ENCODE data around the gene PKM.
A peak's percentile ranks its signal among the peaks of the same experiment; 100 is the strongest.

PKM gene

DNA sequence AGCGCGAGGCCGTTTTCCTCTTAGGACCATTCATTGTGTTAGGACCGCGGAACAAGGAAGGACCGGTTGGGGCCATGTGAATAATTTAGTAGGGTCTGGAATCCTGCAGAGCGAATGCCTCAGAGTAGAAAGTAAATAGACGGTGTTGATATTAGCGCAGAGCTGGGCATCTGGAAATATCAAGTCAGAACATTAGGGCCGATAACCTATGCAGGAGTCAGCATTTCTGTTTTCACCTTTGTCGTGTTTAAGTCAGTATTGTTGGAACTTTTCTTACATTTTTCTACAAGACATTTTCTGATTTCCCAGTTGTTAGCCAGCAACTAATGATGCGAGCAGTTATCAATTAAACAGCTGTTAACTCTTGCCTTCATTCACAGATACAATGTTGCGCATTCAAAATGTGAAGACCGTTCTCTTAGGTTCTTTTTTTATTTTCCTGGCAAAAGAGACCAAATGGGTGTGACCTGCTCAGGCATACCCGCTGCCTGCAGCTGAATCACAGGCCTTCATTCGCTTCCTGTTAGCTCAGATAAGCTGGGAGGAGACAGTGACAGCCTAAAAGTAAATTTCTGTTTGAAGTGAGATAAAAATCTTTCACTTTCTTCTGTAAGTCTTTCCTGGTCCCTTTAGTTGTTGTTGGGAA, 966 bp upstream of the PKM start:
- peak overlapping the region; percentile 98 for H3K4me2 ChIP-seq (ENCODE audit: insufficient read depth, low read length)
- H3K4me3 ChIP-seq (ENCODE audit: low read depth in 1 of 2, low read length in 2 of 2) = peak overlapping the region; percentile 89 to 99; a peak in 3 of 4 replicates
- H2AFZ ChIP-seq (ENCODE audit: low read depth, low read length) = peak overlapping the region; percentile 74
- TF ChIP-seq EZH2 (IDR thresholded peaks at IDR 0.05; ENCODE audit: borderline replicate concordance, low read depth, low read length, severe bottlenecking) = no peak
- TF ChIP-seq, protein P1, sequence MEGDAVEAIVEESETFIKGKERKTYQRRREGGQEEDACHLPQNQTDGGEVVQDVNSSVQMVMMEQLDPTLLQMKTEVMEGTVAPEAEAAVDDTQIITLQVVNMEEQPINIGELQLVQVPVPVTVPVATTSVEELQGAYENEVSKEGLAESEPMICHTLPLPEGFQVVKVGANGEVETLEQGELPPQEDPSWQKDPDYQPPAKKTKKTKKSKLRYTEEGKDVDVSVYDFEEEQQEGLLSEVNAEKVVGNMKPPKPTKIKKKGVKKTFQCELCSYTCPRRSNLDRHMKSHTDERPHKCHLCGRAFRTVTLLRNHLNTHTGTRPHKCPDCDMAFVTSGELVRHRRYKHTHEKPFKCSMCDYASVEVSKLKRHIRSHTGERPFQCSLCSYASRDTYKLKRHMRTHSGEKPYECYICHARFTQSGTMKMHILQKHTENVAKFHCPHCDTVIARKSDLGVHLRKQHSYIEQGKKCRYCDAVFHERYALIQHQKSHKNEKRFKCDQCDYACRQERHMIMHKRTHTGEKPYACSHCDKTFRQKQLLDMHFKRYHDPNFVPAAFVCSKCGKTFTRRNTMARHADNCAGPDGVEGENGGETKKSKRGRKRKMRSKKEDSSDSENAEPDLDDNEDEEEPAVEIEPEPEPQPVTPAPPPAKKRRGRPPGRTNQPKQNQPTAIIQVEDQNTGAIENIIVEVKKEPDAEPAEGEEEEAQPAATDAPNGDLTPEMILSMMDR (IDR thresholded peaks at IDR 0.05; ENCODE audit: borderline replicate concordance, extremely low read depth, low read length, poor library complexity, severe bottlenecking) = no peak
- peaks cover 54% of the 10 kb centered on the region for H3K4me1 ChIP-seq (ENCODE audit: insufficient read depth, low read length)
- ATAC-seq (ENCODE audit: insufficient read depth, low read depth) (peak; percentile 47), DNase-seq (peak; percentile 68)
- peak overlapping the region; percentile 91 for H3K9ac ChIP-seq (ENCODE audit: low read depth, low read length)
- no peaks in the 10 kb centered on the region for H3K9me3 ChIP-seq (ENCODE audit: insufficient read depth, low read length, severe bottlenecking)
- H3K27ac ChIP-seq (ENCODE audit: low read length) = peak overlapping the region; percentile 97
- H3K79me2 ChIP-seq (ENCODE audit: insufficient read depth, low read length) = peaks cover 40% of the 10 kb centered on the region
- H3K27me3 ChIP-seq (ENCODE audit: insufficient read depth, low read length, poor library complexity) = no peaks in the 10 kb centered on the region
- peaks cover 28% of the 10 kb centered on the region for H4K20me1 ChIP-seq (ENCODE audit: insufficient read depth, low read length)
- H3K36me3 ChIP-seq (ENCODE audit: insufficient read depth, low read length) = peaks cover 20% of the 10 kb centered on the region; the same call in 1 of the 2 replicates

DNA sequence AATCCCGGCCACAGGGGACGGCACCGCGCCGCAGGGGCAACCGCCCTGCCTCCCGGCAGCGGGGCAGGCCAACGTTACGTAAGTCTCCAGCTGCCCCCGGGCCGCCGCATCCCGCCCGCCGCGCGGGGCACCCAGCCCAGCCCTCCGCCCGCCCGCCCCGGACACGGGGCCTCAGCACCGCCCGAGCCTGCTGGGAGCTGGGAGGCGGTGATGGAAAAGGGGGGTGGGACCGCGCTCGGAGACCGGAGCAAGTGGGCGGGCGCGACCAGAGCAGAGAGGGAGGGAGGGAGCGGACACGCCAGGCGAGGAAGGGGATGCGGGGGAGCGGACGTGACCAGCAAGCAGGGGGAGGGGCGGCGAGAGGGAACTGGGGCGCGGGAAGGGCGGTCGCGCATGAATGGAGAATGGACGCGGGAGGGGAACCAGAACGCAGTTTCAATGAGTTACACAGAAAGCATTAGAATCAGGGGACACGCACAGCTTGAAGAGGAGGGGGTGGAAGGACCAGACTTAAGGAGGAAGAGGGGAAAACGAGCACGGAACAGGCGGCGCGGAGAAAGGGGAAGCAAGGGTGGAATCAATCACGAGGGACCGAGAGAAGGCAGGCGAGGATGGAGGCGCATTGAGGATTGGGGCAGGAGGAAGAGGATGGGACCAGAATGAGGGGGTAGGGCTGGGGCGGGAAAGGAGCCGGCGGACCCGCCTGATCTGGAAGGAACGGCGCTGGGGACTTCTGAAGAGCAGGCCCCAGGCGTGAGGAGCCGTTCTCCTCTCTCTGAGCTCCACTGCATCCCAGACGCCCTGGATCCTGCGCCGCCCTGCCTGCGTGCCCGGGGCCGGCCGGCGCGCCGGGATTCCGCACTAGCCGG, 559 bp downstream of the PKM start:
- DNase-seq (peak; percentile 80), ATAC-seq (ENCODE audit: insufficient read depth, low read depth) (peak; percentile 23)
- Histone ChIP-seq H3K4me2 (ENCODE audit: insufficient read depth, low read length) (peak overlapping the region; percentile 98), H3K79me2 (ENCODE audit: insufficient read depth, low read length) (peaks cover 55% of the 10 kb centered on the region), H3K27me3 (ENCODE audit: insufficient read depth, low read length, poor library complexity) (no peaks in the 10 kb centered on the region), H3K4me3 (ENCODE audit: low read depth in 1 of 2, low read length in 2 of 2) (peak overlapping the region; percentile 89 to 99), H2AFZ (ENCODE audit: low read depth, low read length) (peak overlapping the region; percentile 84), H3K9ac (ENCODE audit: low read depth, low read length) (peak overlapping the region; percentile 91), H4K20me1 (ENCODE audit: insufficient read depth, low read length) (peaks cover 41% of the 10 kb centered on the region), H3K4me1 (ENCODE audit: insufficient read depth, low read length) (peaks cover 59% of the 10 kb centered on the region), H3K36me3 (ENCODE audit: insufficient read depth, low read length) (peaks cover 27% of the 10 kb centered on the region), H3K9me3 (ENCODE audit: insufficient read depth, low read length, severe bottlenecking) (no peaks in the 10 kb centered on the region), H3K27ac (ENCODE audit: low read length) (peak overlapping the region; percentile 97)
- TF ChIP-seq, protein P1 (IDR thresholded peaks at IDR 0.05; ENCODE audit: borderline replicate concordance, extremely low read depth, low read length, poor library complexity, severe bottlenecking) = no peak
- no peak for TF ChIP-seq EZH2 (IDR thresholded peaks at IDR 0.05; ENCODE audit: borderline replicate concordance, low read depth, low read length, severe bottlenecking)

DNA sequence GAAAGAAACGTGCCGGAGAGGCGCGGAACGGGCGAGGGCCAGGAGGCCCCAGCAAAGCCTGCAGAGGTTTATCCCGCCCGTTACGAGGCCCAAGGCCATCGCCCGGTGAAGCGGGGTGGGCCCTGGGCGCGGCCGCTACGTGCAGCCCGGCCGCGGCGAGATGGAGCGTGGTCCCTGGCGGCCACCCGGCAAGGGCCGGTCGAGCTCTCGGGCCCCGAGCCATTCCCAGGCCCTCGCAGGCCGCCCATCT, 1.1 kb downstream of the PKM start:
- no peaks in the 10 kb centered on the region for H3K27me3 ChIP-seq (ENCODE audit: insufficient read depth, low read length, poor library complexity)
- peaks cover 60% of the 10 kb centered on the region for H3K79me2 ChIP-seq (ENCODE audit: insufficient read depth, low read length)
- peak overlapping the region; percentile 91 for H3K9ac ChIP-seq (ENCODE audit: low read depth, low read length)
- H3K4me2 ChIP-seq (ENCODE audit: insufficient read depth, low read length) = peak overlapping the region; percentile 98
- H3K4me3 ChIP-seq (ENCODE audit: low read depth in 1 of 2, low read length in 2 of 2) = peak overlapping the region; percentile 89 to 99; a peak in 3 of 4 replicates
- H4K20me1 ChIP-seq (ENCODE audit: insufficient read depth, low read length) = peaks cover 43% of the 10 kb centered on the region
- no peaks in the 10 kb centered on the region for H3K9me3 ChIP-seq (ENCODE audit: insufficient read depth, low read length, severe bottlenecking)
- H3K27ac ChIP-seq (ENCODE audit: low read length) = peak overlapping the region; percentile 97
- H3K4me1 ChIP-seq (ENCODE audit: insufficient read depth, low read length) = peaks cover 59% of the 10 kb centered on the region
- H2AFZ ChIP-seq (ENCODE audit: low read depth, low read length) = peak overlapping the region; percentile 30; the same call in 1 of the 2 replicates
- DNase-seq = no peak
- peaks cover 30% of the 10 kb centered on the region for H3K36me3 ChIP-seq (ENCODE audit: insufficient read depth, low read length)
- no peak for TF ChIP-seq EZH2 (IDR thresholded peaks at IDR 0.05; ENCODE audit: borderline replicate concordance, low read depth, low read length, severe bottlenecking)
- TF ChIP-seq, protein P1 (IDR thresholded peaks at IDR 0.05; ENCODE audit: borderline replicate concordance, extremely low read depth, low read length, poor library complexity, severe bottlenecking) = no peak
- no peak for ATAC-seq (ENCODE audit: insufficient read depth, low read depth)
